Stimulated activated CD8-positive, alpha-beta memory T cell treated with anti-CD3 and anti-CD28 coated beads, Interleukin-12 subunit alpha, Interleukin-12 subunit beta, amount 100 ng/mL, for 1 hour (primary cell): ENCODE results near the gene USP21.

Experiments
- DNase-seq: peaks from one replicate; pipeline ENCODE4 v3.0.0-alpha.2; 2020; ENCODE audit warnings: low read depth

USP21 gene

DNA sequence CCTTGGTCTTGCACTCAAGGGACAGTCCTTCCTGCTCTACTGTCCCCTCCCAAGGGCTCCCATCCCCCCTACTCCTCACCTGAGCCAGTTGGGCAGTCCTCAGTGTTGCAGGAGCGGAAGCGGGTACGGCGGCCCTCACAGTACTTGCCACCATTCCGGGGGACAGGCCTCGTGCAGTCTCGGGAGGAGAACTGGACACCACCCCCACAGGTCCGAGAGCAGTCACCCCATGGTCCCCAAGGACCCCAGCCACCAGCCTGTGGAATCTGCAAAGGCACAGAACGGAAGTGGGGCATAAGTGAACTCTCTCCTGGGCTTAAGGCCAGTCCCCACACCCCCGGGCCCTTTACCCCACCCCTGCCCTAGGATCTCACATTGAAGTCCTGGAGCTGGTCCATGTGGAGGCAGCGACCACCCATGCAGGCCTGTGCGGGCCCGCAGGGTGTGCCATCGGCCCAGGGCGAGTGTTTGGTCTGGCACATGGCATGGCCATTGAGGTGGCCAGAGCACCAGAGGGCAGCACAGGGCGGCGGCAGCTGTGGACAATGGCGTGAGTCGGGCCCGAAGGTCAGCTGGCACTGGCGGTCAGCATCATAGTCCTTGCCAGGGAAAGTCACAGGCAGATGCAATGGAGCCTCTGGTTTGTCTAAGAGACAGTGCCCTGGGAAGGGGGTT, 34.4 kb downstream of the USP21 start:
- no peak for DNase-seq

GRCh38 chr1:161195171-161195570, 35.9 kb downstream of the USP21 start:
- no peak for DNase-seq

- DNase-seq, result no peak
These were observed 36.8 kb downstream of the USP21 start for GRCh38 chr1:161196111-161196510.

DNA sequence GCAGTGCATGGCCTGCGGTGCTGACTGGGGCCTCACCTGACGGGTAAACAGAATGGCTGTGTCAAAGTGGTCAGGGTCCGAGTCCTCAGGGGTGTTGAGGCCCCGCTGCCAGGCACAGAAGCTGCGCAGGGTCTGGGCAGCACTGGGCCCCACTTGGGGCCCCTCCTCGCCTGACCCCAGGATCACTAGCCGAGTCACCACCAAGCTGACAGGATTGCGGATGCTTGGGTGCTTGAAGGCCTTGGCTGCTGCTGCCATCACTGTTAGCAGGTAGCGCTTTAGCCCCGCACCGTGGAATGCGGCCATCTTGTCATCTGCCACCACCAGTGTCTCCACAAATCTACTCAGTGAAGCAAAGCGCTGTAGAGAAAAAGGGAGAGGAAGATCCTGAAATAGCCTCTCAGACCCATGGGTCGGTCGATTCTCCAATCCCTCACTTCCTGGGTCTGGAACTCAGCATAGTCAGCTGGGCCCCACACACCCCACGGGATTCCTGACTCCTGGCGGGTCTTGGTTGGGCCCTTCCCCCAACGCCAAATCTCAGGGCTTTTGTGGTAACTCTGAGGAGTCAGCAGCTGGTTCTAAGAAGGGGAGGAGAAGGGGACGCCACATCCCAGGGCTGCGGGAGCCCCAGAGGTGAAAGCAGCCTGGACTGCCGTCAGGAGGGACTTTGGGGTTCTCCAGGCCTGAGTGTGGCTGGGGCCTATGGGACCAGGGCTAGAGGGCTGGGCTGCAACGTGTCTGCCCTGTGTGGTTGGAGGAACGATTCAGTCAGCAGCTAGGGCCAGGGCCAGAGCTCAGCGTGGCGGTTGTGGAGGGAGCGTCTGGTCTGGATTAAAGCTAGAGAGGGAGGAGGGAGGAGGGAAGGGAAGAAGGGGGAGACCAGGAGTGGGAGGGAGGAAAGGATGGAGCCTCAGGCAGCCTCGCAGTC, 37.5 kb downstream of the USP21 start:
- no peak for DNase-seq

DNA sequence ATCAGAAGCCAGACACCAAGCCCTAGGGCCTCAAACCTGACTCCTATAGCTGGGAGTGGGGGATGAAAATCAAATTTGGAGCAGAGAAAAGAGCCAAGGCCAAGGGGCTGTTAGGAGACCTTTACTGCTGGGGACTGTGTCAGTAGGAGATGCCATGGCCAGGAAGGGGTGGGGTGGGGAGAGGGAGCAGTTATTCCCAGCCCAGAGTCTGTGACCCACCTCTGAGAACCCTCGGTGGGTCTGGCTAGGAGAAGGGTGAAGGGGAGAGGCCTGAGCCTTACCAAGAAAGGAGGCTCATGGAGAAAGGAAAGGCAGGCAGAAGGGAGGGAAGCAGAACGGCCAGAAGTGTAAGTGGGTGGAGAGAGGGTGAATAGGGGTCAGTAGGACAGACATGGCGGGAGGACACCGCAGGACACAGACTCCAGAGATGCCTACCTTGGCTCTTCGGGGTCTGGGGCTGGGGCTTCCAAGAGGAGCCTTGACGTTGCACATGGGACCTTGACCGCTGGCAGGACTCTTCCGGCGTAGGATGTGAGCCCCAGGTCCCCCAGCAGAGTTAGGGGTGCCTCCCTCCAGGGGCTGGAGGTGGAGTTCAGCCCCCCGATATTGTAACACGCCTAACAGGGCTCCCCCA, 38.4 kb downstream of the USP21 start:
- no peak for DNase-seq

GRCh38 chr1:161198194-161198896, 39.0 kb downstream of the USP21 start:
- DNase-seq, result no peak

DNA sequence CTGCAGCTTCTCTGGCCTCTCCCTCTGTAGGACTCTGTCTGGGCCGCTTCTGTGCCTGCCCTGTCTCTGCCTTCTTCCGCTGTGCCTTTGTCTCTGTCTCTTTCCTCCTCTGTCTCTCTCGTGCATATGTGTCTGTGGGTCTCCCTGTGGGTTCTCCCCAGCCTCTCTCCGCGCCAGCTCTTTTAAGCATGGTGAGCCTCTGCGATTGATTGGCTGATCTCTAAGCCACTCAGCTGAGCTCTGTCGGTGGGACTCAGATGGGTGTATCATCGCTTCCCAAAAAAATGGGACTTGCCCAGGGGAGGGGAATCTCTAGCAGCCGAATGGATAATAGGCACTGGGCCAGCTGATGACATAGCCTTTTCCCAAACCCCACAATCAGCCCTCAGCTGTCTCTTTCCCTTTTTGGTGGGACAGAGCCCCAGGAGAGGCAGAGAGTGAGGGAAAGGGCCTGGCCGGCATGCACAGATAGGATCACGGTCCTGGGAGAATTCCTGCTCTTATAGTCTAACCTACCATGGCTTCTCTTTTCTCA, 39.7 kb downstream of the USP21 start, which contains the start of gene ADAMTS4:
ADAMTS4 (minus strand) TSS at position 158 of the 535 bp plus-strand sequence. CDS start 427 bp downstream, outside the sequence.
- DNase-seq, result no peak

GRCh38 chr1:161199506-161200139, 40.3 kb downstream of the USP21 start:
- no peak for DNase-seq

GRCh38 chr1:161200421-161200991, 41.2 kb downstream of the USP21 start:
- DNase-seq, result no peak

DNA sequence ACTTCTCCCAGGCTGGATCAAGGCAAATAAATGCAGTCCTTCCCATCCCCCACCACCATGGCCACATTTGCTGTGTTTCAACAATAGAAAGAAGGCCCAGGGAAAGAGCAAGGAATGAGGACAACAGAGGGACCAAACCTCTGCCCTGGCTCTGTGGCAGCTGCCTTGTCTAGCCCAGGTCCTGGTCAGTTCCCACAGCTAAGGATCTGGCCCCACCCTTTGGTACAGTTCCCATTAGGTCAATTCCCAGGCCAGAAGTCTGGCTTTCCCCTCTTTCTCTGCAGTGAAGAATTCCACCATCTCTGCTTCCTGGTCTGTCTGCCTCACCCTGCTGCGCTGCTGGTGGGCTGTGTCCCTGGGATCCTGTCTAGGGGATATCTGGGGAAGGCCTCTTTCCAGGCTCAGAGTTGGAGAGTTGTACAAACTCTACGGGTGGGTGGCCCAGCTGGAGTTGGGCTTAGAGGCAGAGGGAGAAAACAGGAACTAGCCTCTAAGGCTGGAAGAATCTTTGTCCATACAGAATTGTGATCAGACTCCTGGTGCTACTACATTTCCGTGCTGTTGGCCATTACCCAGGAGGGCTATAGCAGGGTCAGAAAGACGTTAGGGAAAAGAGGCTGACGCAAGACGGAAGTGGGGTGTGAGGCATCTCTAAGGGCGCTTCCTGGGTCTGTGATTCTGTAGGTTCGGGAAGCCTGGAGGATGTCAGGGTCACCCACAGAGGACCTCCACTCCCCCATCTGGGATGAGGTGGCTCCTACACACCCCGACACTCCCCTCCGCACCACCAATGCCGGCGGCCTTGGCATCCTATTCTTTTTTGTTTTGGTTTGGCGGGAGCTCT, 41.9 kb downstream of the USP21 start:
- DNase-seq, result no peak

DNA sequence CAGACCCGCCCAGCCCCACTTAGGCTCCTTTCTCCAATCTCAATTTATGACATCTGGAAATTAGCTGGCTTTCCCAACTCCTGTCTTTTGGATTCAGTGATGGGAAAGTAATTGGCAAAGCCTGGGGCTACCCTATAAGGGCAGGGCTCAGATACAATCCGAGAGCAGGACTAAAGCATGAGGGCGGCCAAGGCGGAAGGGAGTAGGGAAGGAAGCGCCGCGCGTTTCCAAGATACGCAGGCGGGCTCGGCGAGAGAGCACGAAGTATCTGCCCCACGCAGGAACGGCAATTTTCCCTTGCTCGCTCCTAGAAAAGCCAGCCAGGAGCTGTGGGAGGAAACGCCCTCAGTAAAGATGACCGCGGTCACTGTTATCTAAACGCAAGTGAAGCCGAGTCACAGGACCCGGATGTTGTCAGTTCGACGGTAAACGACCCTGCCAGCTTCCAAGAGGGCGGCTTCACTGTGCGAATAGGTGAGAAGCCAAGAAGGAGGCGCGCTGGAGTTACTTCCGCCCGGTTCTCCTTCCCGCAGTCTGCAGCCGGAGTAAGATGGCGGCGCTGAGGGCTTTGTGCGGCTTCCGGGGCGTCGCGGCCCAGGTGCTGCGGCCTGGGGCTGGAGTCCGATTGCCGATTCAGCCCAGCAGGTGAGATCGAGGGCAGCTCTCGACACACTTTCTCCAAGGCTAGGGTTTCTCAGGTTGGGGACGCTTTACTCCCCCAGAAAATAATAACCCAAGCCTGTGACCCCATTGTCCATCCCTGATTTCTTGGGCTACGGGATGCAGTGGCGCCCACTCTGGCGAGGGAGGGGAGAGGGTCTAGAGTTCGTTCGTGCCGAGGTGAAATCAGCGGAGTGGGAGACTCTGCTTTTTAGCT, 42.8 kb downstream of the USP21 start, which contains the start of gene NDUFS2:
NDUFS2 (plus strand) TSS at position 532 of the 877 bp plus-strand sequence; CDS start at position 551, 19 bp downstream.
- DNase-seq, result peak; percentile 95

- DNase-seq, result no peak
These were observed 47.3 kb downstream of the USP21 start for GRCh38 chr1:161206411-161207140.

GRCh38 chr1:161207173-161207572, 47.9 kb downstream of the USP21 start:
- no peak for DNase-seq

- peak; percentile 50 for DNase-seq
These were observed 50.6 kb downstream of the USP21 start for GRCh38 chr1:161209790-161210409.

- no peak for DNase-seq
These were observed 55.1 kb downstream of the USP21 start for GRCh38 chr1:161214369-161214768.

DNA sequence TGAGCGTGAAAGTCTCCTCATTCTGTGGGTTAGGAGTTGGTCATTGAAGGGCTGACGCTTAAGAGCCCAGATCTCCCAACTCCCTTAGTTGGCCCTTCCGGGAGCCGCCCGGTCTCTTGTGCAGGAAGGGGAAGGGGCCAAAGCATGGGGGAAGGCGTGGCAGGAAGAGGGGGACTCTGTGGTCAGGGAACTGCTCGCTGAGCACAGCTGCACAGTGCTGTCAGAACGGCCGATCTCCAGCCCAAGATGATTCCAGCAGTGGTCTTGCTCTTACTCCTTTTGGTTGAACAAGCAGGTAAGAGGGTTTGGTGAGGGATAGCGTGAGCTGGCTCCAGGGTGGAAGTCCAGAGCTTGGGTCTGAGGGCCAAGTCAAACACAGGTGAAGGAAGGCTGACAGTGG, 55.8 kb downstream of the USP21 start, which contains the start of gene FCER1G:
FCER1G (plus strand) TSS at position 220 of the 400 bp plus-strand sequence; CDS start at position 247, 27 bp downstream.
- no peak for DNase-seq
